ENCODE measurements around the gene ERO1B.

The ERO1B gene

GRCh38 chr1:236242568-236242967 lies 39.2 kb downstream of the ERO1B start:
- H3K4me3 ChIP-seq (ENCODE audit: low read length), result no peak overlapping the region
- H3K27me3 ChIP-seq (ENCODE audit: control insufficient read depth, insufficient read depth, low read length), result no peaks in the 10 kb centered on the region
- H3K9ac ChIP-seq (ENCODE audit: low read length), result no peak overlapping the region
- H3K27ac ChIP-seq (ENCODE audit: low read length), result no peak overlapping the region
- H3K36me3 ChIP-seq (ENCODE audit: control insufficient read depth, low read depth, low read length), result no peaks in the 10 kb centered on the region
- H3K9me3 ChIP-seq (ENCODE audit: control insufficient read depth, low read depth, low read length), result no peaks in the 10 kb centered on the region
- no peaks in the 10 kb centered on the region for H3K4me1 ChIP-seq (ENCODE audit: control insufficient read depth, low read depth, low read length)

GRCh38 chr1:236240675-236241074 lies 41.1 kb downstream of the ERO1B start:
- Histone ChIP-seq H3K27me3 (ENCODE audit: control insufficient read depth, insufficient read depth, low read length) (no peaks in the 10 kb centered on the region), H3K4me3 (ENCODE audit: low read length) (no peak overlapping the region), H3K9ac (ENCODE audit: low read length) (no peak overlapping the region), H3K27ac (ENCODE audit: low read length) (no peak overlapping the region), H3K36me3 (ENCODE audit: control insufficient read depth, low read depth, low read length) (no peaks in the 10 kb centered on the region), H3K9me3 (ENCODE audit: control insufficient read depth, low read depth, low read length) (no peaks in the 10 kb centered on the region), H3K4me1 (ENCODE audit: control insufficient read depth, low read depth, low read length) (no peaks in the 10 kb centered on the region)

GRCh38 chr1:236239092-236239585 lies 42.6 kb downstream of the ERO1B start:
- Histone ChIP-seq H3K9me3 (ENCODE audit: control insufficient read depth, low read depth, low read length) (no peaks in the 10 kb centered on the region), H3K9ac (ENCODE audit: low read length) (no peak overlapping the region), H3K4me1 (ENCODE audit: control insufficient read depth, low read depth, low read length) (no peaks in the 10 kb centered on the region), H3K27ac (ENCODE audit: low read length) (no peak overlapping the region), H3K4me3 (ENCODE audit: low read length) (no peak overlapping the region), H3K36me3 (ENCODE audit: control insufficient read depth, low read depth, low read length) (no peaks in the 10 kb centered on the region), H3K27me3 (ENCODE audit: control insufficient read depth, insufficient read depth, low read length) (no peaks in the 10 kb centered on the region)

GRCh38 chr1:236235116-236235515 lies 46.6 kb downstream of the ERO1B start:
- Histone ChIP-seq H3K9me3 (ENCODE audit: control insufficient read depth, low read depth, low read length) (no peaks in the 10 kb centered on the region), H3K27me3 (ENCODE audit: control insufficient read depth, insufficient read depth, low read length) (no peaks in the 10 kb centered on the region), H3K36me3 (ENCODE audit: control insufficient read depth, low read depth, low read length) (no peaks in the 10 kb centered on the region), H3K4me3 (ENCODE audit: low read length) (no peak overlapping the region), H3K4me1 (ENCODE audit: control insufficient read depth, low read depth, low read length) (no peaks in the 10 kb centered on the region), H3K27ac (ENCODE audit: low read length) (no peak overlapping the region), H3K9ac (ENCODE audit: low read length) (no peak overlapping the region)

- no peak overlapping the region for H3K4me3 ChIP-seq (ENCODE audit: low read length)
- H3K27me3 ChIP-seq (ENCODE audit: control insufficient read depth, insufficient read depth, low read length), result no peaks in the 10 kb centered on the region
- no peaks in the 10 kb centered on the region for H3K4me1 ChIP-seq (ENCODE audit: control insufficient read depth, low read depth, low read length)
- H3K36me3 ChIP-seq (ENCODE audit: control insufficient read depth, low read depth, low read length), result no peaks in the 10 kb centered on the region
- no peak overlapping the region for H3K27ac ChIP-seq (ENCODE audit: low read length)
- H3K9ac ChIP-seq (ENCODE audit: low read length), result no peak overlapping the region
- no peaks in the 10 kb centered on the region for H3K9me3 ChIP-seq (ENCODE audit: control insufficient read depth, low read depth, low read length)
Measured at GRCh38 chr1:236228411-236228810, 53.3 kb downstream of the ERO1B start.

- H3K27me3 ChIP-seq (ENCODE audit: control insufficient read depth, insufficient read depth, low read length), result no peaks in the 10 kb centered on the region
- no peaks in the 10 kb centered on the region for H3K9me3 ChIP-seq (ENCODE audit: control insufficient read depth, low read depth, low read length)
- no peak overlapping the region for H3K9ac ChIP-seq (ENCODE audit: low read length)
- H3K27ac ChIP-seq (ENCODE audit: low read length), result no peak overlapping the region
- H3K4me1 ChIP-seq (ENCODE audit: control insufficient read depth, low read depth, low read length), result no peaks in the 10 kb centered on the region
- H3K36me3 ChIP-seq (ENCODE audit: control insufficient read depth, low read depth, low read length), result no peaks in the 10 kb centered on the region
- no peak overlapping the region for H3K4me3 ChIP-seq (ENCODE audit: low read length)
Measured at GRCh38 chr1:236222632-236223031, 59.1 kb downstream of the ERO1B start.

- no peaks in the 10 kb centered on the region for H3K4me1 ChIP-seq (ENCODE audit: control insufficient read depth, low read depth, low read length)
- no peak overlapping the region for H3K4me3 ChIP-seq (ENCODE audit: low read length)
- no peak overlapping the region for H3K9ac ChIP-seq (ENCODE audit: low read length)
- H3K27ac ChIP-seq (ENCODE audit: low read length), result no peak overlapping the region
- no peaks in the 10 kb centered on the region for H3K36me3 ChIP-seq (ENCODE audit: control insufficient read depth, low read depth, low read length)
- no peaks in the 10 kb centered on the region for H3K9me3 ChIP-seq (ENCODE audit: control insufficient read depth, low read depth, low read length)
- no peaks in the 10 kb centered on the region for H3K27me3 ChIP-seq (ENCODE audit: control insufficient read depth, insufficient read depth, low read length)
Measured at GRCh38 chr1:236220473-236220872, 61.3 kb downstream of the ERO1B start.

- no peak overlapping the region for H3K4me3 ChIP-seq (ENCODE audit: low read length)
- no peak overlapping the region for H3K9ac ChIP-seq (ENCODE audit: low read length)
- H3K27ac ChIP-seq (ENCODE audit: low read length), result no peak overlapping the region
- no peaks in the 10 kb centered on the region for H3K36me3 ChIP-seq (ENCODE audit: control insufficient read depth, low read depth, low read length)
- no peaks in the 10 kb centered on the region for H3K4me1 ChIP-seq (ENCODE audit: control insufficient read depth, low read depth, low read length)
- no peaks in the 10 kb centered on the region for H3K9me3 ChIP-seq (ENCODE audit: control insufficient read depth, low read depth, low read length)
- H3K27me3 ChIP-seq (ENCODE audit: control insufficient read depth, insufficient read depth, low read length), result no peaks in the 10 kb centered on the region
Measured at GRCh38 chr1:236214761-236215160, 67.0 kb downstream of the ERO1B start.

GRCh38 chr1:236213534-236213933 lies 68.2 kb downstream of the ERO1B start:
- Histone ChIP-seq H3K36me3 (ENCODE audit: control insufficient read depth, low read depth, low read length) (no peaks in the 10 kb centered on the region), H3K27ac (ENCODE audit: low read length) (no peak overlapping the region), H3K4me1 (ENCODE audit: control insufficient read depth, low read depth, low read length) (no peaks in the 10 kb centered on the region)

GRCh38 chr1:236211815-236212214 lies 69.9 kb downstream of the ERO1B start:
- no peak overlapping the region for H3K4me3 ChIP-seq (ENCODE audit: low read length)
- no peak overlapping the region for H3K9ac ChIP-seq (ENCODE audit: low read length)
- peaks cover 2% of the 10 kb centered on the region for H3K4me1 ChIP-seq (ENCODE audit: control insufficient read depth, low read depth, low read length)
- no peaks in the 10 kb centered on the region for H3K36me3 ChIP-seq (ENCODE audit: control insufficient read depth, low read depth, low read length)
- H3K9me3 ChIP-seq (ENCODE audit: control insufficient read depth, low read depth, low read length), result no peaks in the 10 kb centered on the region
- H3K27me3 ChIP-seq (ENCODE audit: control insufficient read depth, insufficient read depth, low read length), result no peaks in the 10 kb centered on the region
- H3K27ac ChIP-seq (ENCODE audit: low read length), result no peak overlapping the region

More at GRCh38 chr1:236213534-236213933, 68.2 kb downstream of the ERO1B start:
- Histone ChIP-seq H3K9me3 (ENCODE audit: control insufficient read depth, low read depth, low read length) (no peaks in the 10 kb centered on the region), H3K27me3 (ENCODE audit: control insufficient read depth, insufficient read depth, low read length) (no peaks in the 10 kb centered on the region), H3K4me3 (ENCODE audit: low read length) (no peak overlapping the region), H3K9ac (ENCODE audit: low read length) (no peak overlapping the region)

GRCh38 chr1:236209713-236210112 lies 72.0 kb downstream of the ERO1B start:
- Histone ChIP-seq H3K27ac (ENCODE audit: low read length) (no peak overlapping the region), H3K27me3 (ENCODE audit: control insufficient read depth, insufficient read depth, low read length) (no peaks in the 10 kb centered on the region), H3K9me3 (ENCODE audit: control insufficient read depth, low read depth, low read length) (no peaks in the 10 kb centered on the region), H3K36me3 (ENCODE audit: control insufficient read depth, low read depth, low read length) (no peaks in the 10 kb centered on the region), H3K9ac (ENCODE audit: low read length) (no peak overlapping the region), H3K4me1 (ENCODE audit: control insufficient read depth, low read depth, low read length) (peaks cover 9% of the 10 kb centered on the region), H3K4me3 (ENCODE audit: low read length) (no peak overlapping the region)

- Histone ChIP-seq H3K4me3 (ENCODE audit: low read length) (no peak overlapping the region), H3K4me1 (ENCODE audit: control insufficient read depth, low read depth, low read length) (peaks cover 9% of the 10 kb centered on the region), H3K27me3 (ENCODE audit: control insufficient read depth, insufficient read depth, low read length) (no peaks in the 10 kb centered on the region), H3K9ac (ENCODE audit: low read length) (no peak overlapping the region), H3K9me3 (ENCODE audit: control insufficient read depth, low read depth, low read length) (no peaks in the 10 kb centered on the region), H3K27ac (ENCODE audit: low read length) (no peak overlapping the region), H3K36me3 (ENCODE audit: control insufficient read depth, low read depth, low read length) (no peaks in the 10 kb centered on the region)
Measured at GRCh38 chr1:236209185-236209584, 72.6 kb downstream of the ERO1B start.

Data from iPS-18a (cell line).